ENCODE data around the gene THYN1.

DNA sequence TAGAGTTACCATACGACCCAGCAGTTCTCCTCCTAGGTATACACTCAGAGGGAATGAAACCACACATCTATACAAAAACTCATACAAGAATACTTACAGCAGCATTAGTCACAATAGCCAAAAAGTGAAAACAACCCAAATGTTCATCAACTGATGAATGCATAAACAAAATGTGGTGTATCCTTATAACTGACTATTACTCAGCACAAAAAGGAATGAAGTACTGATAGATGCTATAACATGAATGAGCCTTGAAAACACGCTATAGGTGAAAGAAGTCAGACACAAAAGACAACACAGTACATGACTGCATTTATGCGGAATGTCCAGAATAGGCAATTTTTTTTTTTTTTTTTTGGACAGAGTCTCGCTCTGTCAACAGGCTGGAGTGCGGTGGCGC, 52.5 kb downstream of the THYN1 start:
- TF ChIP-seq, protein P1, sequence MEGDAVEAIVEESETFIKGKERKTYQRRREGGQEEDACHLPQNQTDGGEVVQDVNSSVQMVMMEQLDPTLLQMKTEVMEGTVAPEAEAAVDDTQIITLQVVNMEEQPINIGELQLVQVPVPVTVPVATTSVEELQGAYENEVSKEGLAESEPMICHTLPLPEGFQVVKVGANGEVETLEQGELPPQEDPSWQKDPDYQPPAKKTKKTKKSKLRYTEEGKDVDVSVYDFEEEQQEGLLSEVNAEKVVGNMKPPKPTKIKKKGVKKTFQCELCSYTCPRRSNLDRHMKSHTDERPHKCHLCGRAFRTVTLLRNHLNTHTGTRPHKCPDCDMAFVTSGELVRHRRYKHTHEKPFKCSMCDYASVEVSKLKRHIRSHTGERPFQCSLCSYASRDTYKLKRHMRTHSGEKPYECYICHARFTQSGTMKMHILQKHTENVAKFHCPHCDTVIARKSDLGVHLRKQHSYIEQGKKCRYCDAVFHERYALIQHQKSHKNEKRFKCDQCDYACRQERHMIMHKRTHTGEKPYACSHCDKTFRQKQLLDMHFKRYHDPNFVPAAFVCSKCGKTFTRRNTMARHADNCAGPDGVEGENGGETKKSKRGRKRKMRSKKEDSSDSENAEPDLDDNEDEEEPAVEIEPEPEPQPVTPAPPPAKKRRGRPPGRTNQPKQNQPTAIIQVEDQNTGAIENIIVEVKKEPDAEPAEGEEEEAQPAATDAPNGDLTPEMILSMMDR (conservative IDR thresholded peaks at IDR 0.05; ENCODE audit: low read depth, low read length) = no peak
- TF ChIP-seq EZH2 (IDR thresholded peaks at IDR 0.05; ENCODE audit: low read length, unreplicated experiment) (no peak), EZH2phosphoT487 (IDR thresholded peaks at IDR 0.05; ENCODE audit: borderline replicate concordance, low read length) (no peak)

Measured in PC-3 (cell line).